HCT116 (cell line): Measurements from ENCODE around the gene DLG5.

Source experiments
- CEBPB ChIP-seq: IDR thresholded peaks from 2 replicates; pipeline ENCODE4 v1.6.1; 2012; ENCODE audit warnings: low read depth
- CTCF ChIP-seq, 3 experiments: fragments of 200-600 bp in 1 of 3; sonication (generic) in 1 of 3; IDR thresholded peaks in 2 of 3; conservative IDR thresholded peaks in 1 of 3; 2 replicates each; pipeline ENCODE4 v1.5.1; 2012 to 2017; ENCODE audit warnings: low read depth in 2 of 3, low read length in 2 of 3, antibody characterized with exemption in 1 of 3, borderline replicate concordance in 1 of 3, control low read depth in 1 of 3, mild to moderate bottlenecking in 1 of 3, mixed read lengths in 1 of 3, mixed run types in 1 of 3, moderate library complexity in 1 of 3; ENCODE audit not compliant: insufficient read depth in 1 of 3
- POLR2A ChIP-seq: IDR thresholded peaks from 2 replicates; pipeline ENCODE4 v1.7.0; 2011; ENCODE audit warnings: borderline replicate concordance; ENCODE audit not compliant: insufficient read depth, insufficient read length; ENCODE audit errors: extremely low read depth
- POLR2AphosphoS5 ChIP-seq: IDR thresholded peaks from 2 replicates; pipeline ENCODE4 v1.6.1; 2011; ENCODE audit warnings: mild to moderate bottlenecking, low read depth, low read length, moderate library complexity

- no peak for TF ChIP-seq CEBPB
- no peak for TF ChIP-seq POLR2A
- TF ChIP-seq CTCF (IDR thresholded peaks at IDR 0.05 in 2 of 3, conservative IDR thresholded peaks at IDR 0.05 in 1 of 3; ENCODE audit: borderline replicate concordance in 1 of 3, insufficient read depth in 1 of 3, low read depth in 2 of 3, low read length in 2 of 3): no peak
- TF ChIP-seq POLR2AphosphoS5: no peak
Observed at GRCh38 chr10:77774940-77775391, 151.6 kb downstream of the DLG5 start.
